HL-60 (cell line): ENCODE results near the gene OTUB1.

Experiments used
- DNase-seq, 2 experiments: peaks; one replicate each; pipeline ENCODE4 v3.0.0-alpha.2; 2010 to 2020; ENCODE audit warnings: low read depth in 1 of 2, low spot score in 1 of 2
- H3K27ac ChIP-seq: fragments of 250-450 bp; sonication (Bioruptor Pico); replicated peaks from 2 replicates; pipeline ENCODE4 v1.5.1; 2020; ENCODE audit warnings: mild to moderate bottlenecking, moderate library complexity
- H3K27me3 ChIP-seq: fragments of 250-450 bp; sonication (Bioruptor Pico); 2 replicates; pipeline ENCODE4 v1.5.1; 2021; ENCODE audit warnings: mild to moderate bottlenecking, moderate library complexity; ENCODE audit not compliant: insufficient read depth, poor library complexity, severe bottlenecking
- H3K4me3 ChIP-seq: replicated peaks from 2 replicates; pipeline ENCODE4 v1.5.1; 2011; ENCODE audit warnings: mild to moderate bottlenecking, control low read depth, low read length; ENCODE audit not compliant: insufficient read depth
- GABPA ChIP-seq: IDR thresholded peaks from 2 replicates; pipeline ENCODE4 v1.6.1; 2012; ENCODE audit warnings: low read depth
- POLR2AphosphoS5 ChIP-seq: IDR thresholded peaks from 2 replicates; pipeline ENCODE4 v1.6.1; 2012; ENCODE audit warnings: low read depth
- SPI1 ChIP-seq: IDR thresholded peaks from 2 replicates; pipeline ENCODE4 v1.6.1; 2012; ENCODE audit warnings: low read depth, mild to moderate bottlenecking, borderline replicate concordance
- TF ChIP-seq, protein P1 (sequence below): IDR thresholded peaks from 2 replicates; pipeline ENCODE4 v1.6.1; 2012; ENCODE audit warnings: low read depth; ENCODE audit not compliant: insufficient replicate concordance
- TF ChIP-seq, protein P2 (sequence below): IDR thresholded peaks from one replicate; pipeline ENCODE4 v1.5.1; 2011; ENCODE audit warnings: low read length, control low read depth, inconsistent platforms; ENCODE audit not compliant: insufficient read depth

The OTUB1 gene

DNA sequence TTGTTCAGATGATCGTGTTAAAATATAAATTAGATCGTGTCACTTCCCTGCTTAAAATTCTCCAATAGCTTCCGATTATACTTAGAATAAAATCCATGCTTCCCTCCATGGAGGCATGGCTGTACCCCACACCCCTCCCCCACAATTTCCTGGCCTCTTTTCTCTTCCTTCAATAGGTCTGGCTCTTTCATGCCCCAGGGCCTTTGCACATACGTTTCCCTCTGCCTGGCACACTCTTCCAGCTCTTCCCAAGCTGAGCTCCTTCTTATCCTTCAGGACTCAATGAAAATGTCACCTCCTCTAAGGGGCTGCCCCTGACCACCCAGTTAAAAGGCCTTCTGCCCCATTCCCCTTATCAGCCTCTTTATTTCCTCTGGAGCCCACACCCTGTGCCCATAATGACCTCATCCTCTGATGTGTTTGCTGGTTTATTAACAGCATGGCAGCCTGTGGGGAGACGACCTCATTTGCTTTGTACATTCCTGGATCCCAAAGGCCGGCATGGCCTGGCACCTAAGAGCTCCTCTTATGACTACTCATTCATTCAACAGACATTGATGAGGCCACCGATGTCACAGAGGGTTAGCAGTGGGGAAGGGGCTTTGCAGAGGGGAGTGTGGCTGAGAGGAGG lies 40.5 kb downstream of the OTUB1 start:
- TF ChIP-seq GABPA = no peak
- no peak for TF ChIP-seq POLR2AphosphoS5
- TF ChIP-seq, protein P1, sequence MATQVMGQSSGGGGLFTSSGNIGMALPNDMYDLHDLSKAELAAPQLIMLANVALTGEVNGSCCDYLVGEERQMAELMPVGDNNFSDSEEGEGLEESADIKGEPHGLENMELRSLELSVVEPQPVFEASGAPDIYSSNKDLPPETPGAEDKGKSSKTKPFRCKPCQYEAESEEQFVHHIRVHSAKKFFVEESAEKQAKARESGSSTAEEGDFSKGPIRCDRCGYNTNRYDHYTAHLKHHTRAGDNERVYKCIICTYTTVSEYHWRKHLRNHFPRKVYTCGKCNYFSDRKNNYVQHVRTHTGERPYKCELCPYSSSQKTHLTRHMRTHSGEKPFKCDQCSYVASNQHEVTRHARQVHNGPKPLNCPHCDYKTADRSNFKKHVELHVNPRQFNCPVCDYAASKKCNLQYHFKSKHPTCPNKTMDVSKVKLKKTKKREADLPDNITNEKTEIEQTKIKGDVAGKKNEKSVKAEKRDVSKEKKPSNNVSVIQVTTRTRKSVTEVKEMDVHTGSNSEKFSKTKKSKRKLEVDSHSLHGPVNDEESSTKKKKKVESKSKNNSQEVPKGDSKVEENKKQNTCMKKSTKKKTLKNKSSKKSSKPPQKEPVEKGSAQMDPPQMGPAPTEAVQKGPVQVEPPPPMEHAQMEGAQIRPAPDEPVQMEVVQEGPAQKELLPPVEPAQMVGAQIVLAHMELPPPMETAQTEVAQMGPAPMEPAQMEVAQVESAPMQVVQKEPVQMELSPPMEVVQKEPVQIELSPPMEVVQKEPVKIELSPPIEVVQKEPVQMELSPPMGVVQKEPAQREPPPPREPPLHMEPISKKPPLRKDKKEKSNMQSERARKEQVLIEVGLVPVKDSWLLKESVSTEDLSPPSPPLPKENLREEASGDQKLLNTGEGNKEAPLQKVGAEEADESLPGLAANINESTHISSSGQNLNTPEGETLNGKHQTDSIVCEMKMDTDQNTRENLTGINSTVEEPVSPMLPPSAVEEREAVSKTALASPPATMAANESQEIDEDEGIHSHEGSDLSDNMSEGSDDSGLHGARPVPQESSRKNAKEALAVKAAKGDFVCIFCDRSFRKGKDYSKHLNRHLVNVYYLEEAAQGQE = no peak
- TF ChIP-seq SPI1 = no peak
- TF ChIP-seq, protein P2, sequence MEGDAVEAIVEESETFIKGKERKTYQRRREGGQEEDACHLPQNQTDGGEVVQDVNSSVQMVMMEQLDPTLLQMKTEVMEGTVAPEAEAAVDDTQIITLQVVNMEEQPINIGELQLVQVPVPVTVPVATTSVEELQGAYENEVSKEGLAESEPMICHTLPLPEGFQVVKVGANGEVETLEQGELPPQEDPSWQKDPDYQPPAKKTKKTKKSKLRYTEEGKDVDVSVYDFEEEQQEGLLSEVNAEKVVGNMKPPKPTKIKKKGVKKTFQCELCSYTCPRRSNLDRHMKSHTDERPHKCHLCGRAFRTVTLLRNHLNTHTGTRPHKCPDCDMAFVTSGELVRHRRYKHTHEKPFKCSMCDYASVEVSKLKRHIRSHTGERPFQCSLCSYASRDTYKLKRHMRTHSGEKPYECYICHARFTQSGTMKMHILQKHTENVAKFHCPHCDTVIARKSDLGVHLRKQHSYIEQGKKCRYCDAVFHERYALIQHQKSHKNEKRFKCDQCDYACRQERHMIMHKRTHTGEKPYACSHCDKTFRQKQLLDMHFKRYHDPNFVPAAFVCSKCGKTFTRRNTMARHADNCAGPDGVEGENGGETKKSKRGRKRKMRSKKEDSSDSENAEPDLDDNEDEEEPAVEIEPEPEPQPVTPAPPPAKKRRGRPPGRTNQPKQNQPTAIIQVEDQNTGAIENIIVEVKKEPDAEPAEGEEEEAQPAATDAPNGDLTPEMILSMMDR = no peak
- DNase-seq = no peak

DNA sequence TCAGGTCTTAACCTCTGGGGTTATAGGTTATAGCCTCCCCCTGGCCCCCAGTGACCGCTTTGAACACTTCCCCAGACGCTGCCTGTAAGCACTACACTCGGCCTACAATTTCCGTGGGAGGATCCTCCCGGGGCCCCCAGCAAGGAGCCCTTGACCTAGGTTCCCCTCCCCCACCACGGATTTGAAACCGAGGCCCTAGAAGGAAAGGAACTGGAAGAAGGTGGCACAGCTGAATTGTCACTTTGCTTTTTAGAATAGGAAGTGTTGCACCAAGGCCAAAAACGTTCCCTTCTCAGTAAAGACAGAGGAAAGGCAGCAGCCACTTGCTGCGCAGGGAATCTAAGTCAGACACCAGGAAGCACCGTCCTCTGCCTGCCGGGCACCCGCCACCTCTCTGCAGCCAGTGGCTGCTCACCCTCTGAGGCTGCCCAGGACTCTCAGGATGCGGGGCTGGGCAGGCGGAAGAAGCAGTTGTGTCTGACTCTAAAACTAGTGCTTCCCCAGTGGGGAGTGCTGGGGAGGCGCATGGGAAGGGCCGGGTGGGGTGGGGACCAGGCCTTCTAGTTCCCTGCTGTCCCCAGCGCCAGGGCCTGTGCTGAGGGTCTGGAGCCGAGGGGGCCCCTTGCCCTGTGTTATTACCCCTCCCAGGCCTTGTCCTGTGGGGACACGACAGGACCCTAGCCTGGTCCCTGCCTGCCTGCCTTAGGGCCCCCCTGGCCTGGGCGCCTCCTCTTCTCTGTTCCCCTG lies 41.6 kb downstream of the OTUB1 start:
- DNase-seq = peak; percentile 90 to 91
- H3K27me3 ChIP-seq = no peaks in the 10 kb centered on the region
- no peak overlapping the region for H3K4me3 ChIP-seq
- peak; percentile 57; the same call in 1 of the 2 replicates for TF ChIP-seq SPI1
- TF ChIP-seq GABPA = peak; percentile 62; the same call in 1 of the 2 replicates
- no peak for TF ChIP-seq POLR2AphosphoS5
- TF ChIP-seq, protein P1 = no peak
- TF ChIP-seq, protein P2 = no peak
- peak overlapping the region; percentile 72 for H3K27ac ChIP-seq

More for the DNA sequence above, 40.5 kb downstream of the OTUB1 start:
- Histone ChIP-seq H3K27me3 (no peaks in the 10 kb centered on the region), H3K27ac (no peak overlapping the region), H3K4me3 (no peak overlapping the region)

DNA sequence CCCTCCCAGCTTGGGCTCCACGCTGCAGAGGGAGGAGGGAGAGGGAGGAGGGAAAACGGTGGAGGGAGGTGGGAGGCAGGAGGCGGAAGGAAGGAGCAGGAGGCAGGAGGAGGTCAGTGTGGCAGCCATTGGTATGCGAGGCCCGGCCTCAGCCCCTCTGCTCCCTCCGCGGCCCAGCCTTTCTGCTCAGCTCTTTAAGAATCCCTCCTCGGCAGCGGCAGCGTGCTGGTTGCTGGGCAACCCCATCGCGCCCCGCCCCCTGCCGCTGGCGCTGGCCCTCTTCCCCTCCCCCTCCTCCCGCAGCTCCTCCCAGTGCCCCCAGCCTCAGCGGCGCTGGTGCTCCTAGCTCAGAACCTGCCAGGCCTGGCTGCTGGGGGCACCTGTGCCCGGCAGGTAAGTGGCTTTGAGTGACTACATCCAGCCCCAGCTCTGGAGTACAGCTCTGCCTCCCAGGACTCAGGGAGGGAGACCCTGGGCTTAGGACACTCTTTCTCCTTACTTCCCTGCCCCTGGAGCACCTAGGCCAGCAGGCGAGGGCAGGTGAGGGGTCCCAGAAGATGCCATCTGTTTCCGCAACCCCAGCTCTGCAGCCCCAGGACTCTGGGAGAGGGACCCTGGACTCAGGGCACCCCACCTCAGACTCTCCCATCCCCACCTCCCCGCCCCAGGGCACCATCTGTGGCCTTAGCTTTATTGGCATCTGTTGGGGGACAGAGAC lies 42.3 kb downstream of the OTUB1 start:
- no peak overlapping the region for H3K4me3 ChIP-seq
- DNase-seq = no peak
- H3K27ac ChIP-seq = peak overlapping the region; percentile 72
- TF ChIP-seq, protein P2 = no peak
- TF ChIP-seq GABPA = no peak
- TF ChIP-seq SPI1 = no peak
- TF ChIP-seq POLR2AphosphoS5 = no peak
- TF ChIP-seq, protein P1 = no peak
- H3K27me3 ChIP-seq = no peaks in the 10 kb centered on the region
